HCT116 (cell line): ENCODE data around the gene FUOM. TPM values are rescaled to one million over a fixed set of nuclear protein-coding genes. Genes with fewer than 3 reads are reported as not detected.

Experiments used
- ATAC-seq: fragments of 200-7000 bp; cut with Tn5 transposase; 2 replicates; pipeline ENCODE4 v1.9.1; 2020; ENCODE audit warnings: mild to moderate bottlenecking, moderate library complexity
- BruUV-seq: library from RNA; stranded (reverse); fragments of 400-500 nt; replicated peaks from 2 replicates; lab custom pipeline; 2021; lab: Mats Ljungman, UMichigan
- CTCF ChIA-PET: fragments of 300-600 bp; sonication (Branson Sonifier 250); formaldehyde crosslinking; loops from one replicate; lab custom pipeline; 2021; ENCODE audit warnings: antibody characterized with exemption; lab: Charles Lee
- POLR2A ChIA-PET: fragments of 300-600, 350-600 bp; sonication (Branson Sonifier 250); formaldehyde crosslinking; loops from one replicate; lab custom pipeline; 2021; ENCODE audit warnings: antibody characterized with exemption; lab: Charles Lee
- RAD21 ChIA-PET, 2 experiments: fragments of 300-600 bp; sonication (Branson Sonifier 250); formaldehyde crosslinking; loops; one replicate each; lab custom pipeline; 2023; ENCODE audit warnings: low total read pairs in 2 of 2; ENCODE audit not compliant: uncharacterized antibody in 2 of 2, unreplicated experiment in 2 of 2, low non-redundant PET in 1 of 2; lab: Charles Lee
- DNase-seq: peaks from one replicate; pipeline ENCODE4 v3.0.0-alpha.2; 2010; ENCODE audit warnings: low read depth, low spot score
- H2AFZ ChIP-seq: fragments of 200-600 bp; shearing (Covaris generic), sonication (generic); 2 replicates; pipeline ENCODE4 v1.6.1; 2017; ENCODE audit warnings: low read depth, mixed run types, mixed read lengths, antibody characterized with exemption, low read length; ENCODE audit not compliant: poor library complexity, severe bottlenecking
- H3K27ac ChIP-seq: 2 replicates; pipeline ENCODE4 v1.5.1; 2012; ENCODE audit warnings: low read depth, low read length
- H3K27me3 ChIP-seq: fragments of 200-600 bp; sonication (generic); 2 replicates; pipeline ENCODE4 v1.6.1; 2016; ENCODE audit warnings: mixed run types, low read length, mixed read lengths; ENCODE audit not compliant: insufficient read depth
- H3K36me3 ChIP-seq, 2 experiments: fragments of 200-500 bp in 1 of 2; fragments of 200-600 bp in 1 of 2; sonication (Bioruptor generic) in 1 of 2; sonication (generic) in 1 of 2; 2 replicates each; pipeline versions ENCODE4 v1.5.1 to v1.6.1; 2014 to 2016; ENCODE audit warnings: low read length in 2 of 2, inconsistent platforms in 1 of 2, mixed read lengths in 1 of 2, mixed run types in 1 of 2; ENCODE audit not compliant: insufficient read depth in 2 of 2, control insufficient read depth in 1 of 2
- H3K4me1 ChIP-seq, 2 experiments: fragments of 200-600 bp in 1 of 2; sonication (generic) in 1 of 2; 2 replicates each; pipeline versions ENCODE4 v1.5.1 to v1.6.1; 2012 to 2017; ENCODE audit warnings: low read length in 2 of 2, inconsistent platforms in 1 of 2, mild to moderate bottlenecking in 1 of 2, mixed read lengths in 1 of 2, mixed run types in 1 of 2, moderate library complexity in 1 of 2; ENCODE audit not compliant: insufficient read depth in 2 of 2, control insufficient read depth in 1 of 2
- H3K4me2 ChIP-seq: fragments of 200-600 bp; sonication (generic); 2 replicates; pipeline ENCODE4 v1.6.1; 2017; ENCODE audit warnings: mixed run types, low read length, mixed read lengths
- H3K4me3 ChIP-seq, 2 experiments: fragments of 200-600 bp in 1 of 2; sonication (generic) in 1 of 2; replicated peaks in 1 of 2; 2 replicates each; pipeline ENCODE4 v1.5.1; 2011 to 2016; ENCODE audit warnings: low read length in 2 of 2, control low read depth in 1 of 2, low read depth in 1 of 2, mild to moderate bottlenecking in 1 of 2, mixed read lengths in 1 of 2, mixed run types in 1 of 2
- H3K79me2 ChIP-seq: fragments of 200-600 bp; sonication (generic); 2 replicates; pipeline ENCODE4 v1.6.1; 2017; ENCODE audit warnings: mild to moderate bottlenecking, mixed run types, low read length, moderate library complexity, mixed read lengths; ENCODE audit not compliant: insufficient read depth
- H3K9ac ChIP-seq: fragments of 200-600 bp; sonication (generic); 2 replicates; pipeline ENCODE4 v1.6.1; 2016; ENCODE audit warnings: low read length, mixed read lengths
- H3K9me2 ChIP-seq: fragments of 200-600 bp; sonication (generic), shearing (Covaris generic); 2 replicates; pipeline ENCODE4 v1.6.1; 2017; ENCODE audit warnings: mixed run types, mild to moderate bottlenecking, moderate library complexity; ENCODE audit not compliant: insufficient read depth
- H3K9me3 ChIP-seq, 2 experiments: fragments of 200-500 bp in 1 of 2; fragments of 200-600 bp in 1 of 2; sonication (Bioruptor generic) in 1 of 2; sonication (generic) in 1 of 2; 2 replicates each; pipeline ENCODE4 v1.6.1; 2014 to 2017; ENCODE audit warnings: low read length in 2 of 2, mixed read lengths in 2 of 2, inconsistent platforms in 1 of 2, low read depth in 1 of 2, mild to moderate bottlenecking in 1 of 2, mixed run types in 1 of 2, moderate library complexity in 1 of 2; ENCODE audit not compliant: control insufficient read depth in 1 of 2, insufficient read depth in 1 of 2
- H4K20me1 ChIP-seq: fragments of 200-600 bp; sonication (generic), shearing (Covaris generic); 2 replicates; pipeline ENCODE4 v1.6.1; 2017; ENCODE audit warnings: mixed run types, mild to moderate bottlenecking, moderate library complexity; ENCODE audit not compliant: insufficient read depth
- ATF3 ChIP-seq: IDR thresholded peaks from 2 replicates; pipeline ENCODE4 v1.6.1; 2012
- CBX3 ChIP-seq: IDR thresholded peaks from 2 replicates; pipeline ENCODE4 v1.6.1; 2012; ENCODE audit warnings: low read depth
- CEBPB ChIP-seq: IDR thresholded peaks from 2 replicates; pipeline ENCODE4 v1.6.1; 2012; ENCODE audit warnings: low read depth
- EGR1 ChIP-seq: IDR thresholded peaks from 2 replicates; pipeline ENCODE4 v1.6.1; 2012; ENCODE audit warnings: low read depth
- ELF1 ChIP-seq: IDR thresholded peaks from 2 replicates; pipeline ENCODE4 v1.6.1; 2012; ENCODE audit warnings: low read depth, borderline replicate concordance
- EZH2 ChIP-seq: fragments of 200-600 bp; sonication (generic); IDR thresholded peaks from 2 replicates; pipeline ENCODE4 v1.6.1; 2017; ENCODE audit warnings: antibody characterized with exemption, mixed run types
- FOSL1 ChIP-seq: IDR thresholded peaks from 2 replicates; pipeline ENCODE4 v1.6.1; 2012; ENCODE audit warnings: low read depth
- JUND ChIP-seq: IDR thresholded peaks from 2 replicates; pipeline ENCODE4 v1.6.1; 2012
- MAX ChIP-seq: IDR thresholded peaks from 2 replicates; pipeline ENCODE4 v1.6.1; 2012
- POLR2A ChIP-seq: IDR thresholded peaks from 2 replicates; pipeline ENCODE4 v1.7.0; 2011; ENCODE audit warnings: borderline replicate concordance; ENCODE audit not compliant: insufficient read depth, insufficient read length; ENCODE audit errors: extremely low read depth
- POLR2AphosphoS5 ChIP-seq: IDR thresholded peaks from 2 replicates; pipeline ENCODE4 v1.6.1; 2011; ENCODE audit warnings: mild to moderate bottlenecking, low read depth, low read length, moderate library complexity
- RAD21 ChIP-seq: IDR thresholded peaks from 2 replicates; pipeline ENCODE4 v1.6.1; 2012; ENCODE audit warnings: low read depth, mild to moderate bottlenecking
- SIN3A ChIP-seq: IDR thresholded peaks from 2 replicates; pipeline ENCODE4 v1.6.1; 2012; ENCODE audit warnings: low read depth
- SP1 ChIP-seq: IDR thresholded peaks from 2 replicates; pipeline ENCODE4 v1.6.1; 2012; ENCODE audit warnings: low read depth
- SRF ChIP-seq: IDR thresholded peaks from 2 replicates; pipeline ENCODE4 v1.6.1; 2012; ENCODE audit warnings: low read depth
- TCF7L2 ChIP-seq: IDR thresholded peaks from 2 replicates; pipeline ENCODE4 v1.7.0; 2011; ENCODE audit warnings: borderline replicate concordance, inconsistent platforms; ENCODE audit not compliant: insufficient read depth, insufficient read length; ENCODE audit errors: extremely low read depth
- ZBTB33 ChIP-seq: IDR thresholded peaks from 2 replicates; pipeline ENCODE4 v1.6.1; 2011; ENCODE audit warnings: mild to moderate bottlenecking, low read length, moderate library complexity; ENCODE audit not compliant: insufficient replicate concordance; ENCODE audit errors: extremely low read depth
- ZFX ChIP-seq: fragments of 450-650 bp; IDR thresholded peaks from 2 replicates; pipeline ENCODE4 v1.6.1; 2017
- ZNF274 ChIP-seq: fragments of 200-500 bp; sonication (Bioruptor generic); IDR thresholded peaks from 2 replicates; pipeline ENCODE4 v1.6.1; 2014; ENCODE audit warnings: mild to moderate bottlenecking, low read depth, low read length, inconsistent platforms
- intact Hi-C: fragments of 100-400 bp; cut with micrococcal nuclease; formaldehyde crosslinking; loops from 2 replicates; pipeline ENCODE4 v1.10.0; 2022
- total RNA-seq: library from RNA; stranded (reverse); gene quantifications from one replicate; pipeline ENCODE4 v1.2.1, GENCODE V29; 2021; ENCODE audit not compliant: unreplicated experiment

FUOM gene
- total RNA-seq, 1 experiment from 2014 or later = 21.5 TPM

- Histone ChIP-seq H3K4me2 (peak overlapping the region; percentile 80), H3K4me3 (peak overlapping the region; percentile 43 to 55; a peak in 2 of 4 replicates), H3K27me3 (no peaks in the 10 kb centered on the region), H3K4me1 (peaks cover 0 to 10% of the 10 kb centered on the region in 2 experiments; a peak in 2 of 4 replicates), H3K9me2 (no peaks in the 10 kb centered on the region), H4K20me1 (no peaks in the 10 kb centered on the region), H3K9me3 (no peaks in the 10 kb centered on the region), H3K79me2 (no peaks in the 10 kb centered on the region), H3K36me3 (no peaks in the 10 kb centered on the region), H2AFZ (no peak overlapping the region), H3K27ac (no peak overlapping the region; the same call in 1 of the 2 replicates), H3K9ac (no peak overlapping the region)
- no peak for TF ChIP-seq RAD21
- TF ChIP-seq SP1 = no peak
- TF ChIP-seq SRF = no peak
- no peak for TF ChIP-seq ZBTB33
- TF ChIP-seq JUND = no peak
- no peak for TF ChIP-seq CEBPB
- no peak for TF ChIP-seq EZH2
- no peak for TF ChIP-seq ZFX
- TF ChIP-seq ATF3 = no peak
- TF ChIP-seq EGR1 = no peak
- TF ChIP-seq FOSL1 = no peak
- TF ChIP-seq TCF7L2 = no peak
- TF ChIP-seq ELF1 = no peak
- TF ChIP-seq POLR2A = no peak
- no peak for TF ChIP-seq MAX
- no peak for TF ChIP-seq CBX3
- TF ChIP-seq POLR2AphosphoS5 = no peak
- no peak for TF ChIP-seq SIN3A
- TF ChIP-seq ZNF274 = no peak
- intact Hi-C loops = no loop called here
- ChIA-PET CTCF (no interaction called here), RAD21 (no interaction called here), POLR2A (no interaction called here)
- no peak for ATAC-seq
- BruUV-seq = no TSS peak
- DNase-seq = no peak
These were observed 20.0 kb upstream of the FUOM start for GRCh38 chr10:133377818-133378250.
